Suprapubic skin (tissue), 4 donors: ENCODE data around the gene CNTD1.

Source experiments
- EP300 ChIP-seq: sonication (generic); formaldehyde crosslinking; IDR thresholded peaks from one replicate; pipeline ENCODE4 v1.6.1; 2017; ENCODE audit warnings: antibody characterized with exemption
- POLR2A ChIP-seq, 2 donors: fragments of 450-650 bp; IDR thresholded peaks; one replicate each; pipeline ENCODE4 v1.6.1; 2017; ENCODE audit warnings: antibody characterized with exemption in 2 of 2, mild to moderate bottlenecking in 2 of 2, moderate library complexity in 2 of 2
- POLR2AphosphoS5 ChIP-seq, 3 donors: sonication (generic); formaldehyde crosslinking; IDR thresholded peaks; one replicate each; pipeline ENCODE4 v1.6.1; 2017; ENCODE audit warnings: antibody characterized with exemption in 3 of 3
- TF ChIP-seq, protein P1 (sequence below), 2 donors: fragments of 200-600 bp in 1 of 2; fragments of 450-650 bp in 1 of 2; sonication (generic) in 1 of 2; IDR thresholded peaks; one replicate each; pipeline ENCODE4 v1.5.1; 2016 to 2019; ENCODE audit warnings: antibody characterized with exemption in 2 of 2, mild to moderate bottlenecking in 1 of 2, moderate library complexity in 1 of 2

DNA sequence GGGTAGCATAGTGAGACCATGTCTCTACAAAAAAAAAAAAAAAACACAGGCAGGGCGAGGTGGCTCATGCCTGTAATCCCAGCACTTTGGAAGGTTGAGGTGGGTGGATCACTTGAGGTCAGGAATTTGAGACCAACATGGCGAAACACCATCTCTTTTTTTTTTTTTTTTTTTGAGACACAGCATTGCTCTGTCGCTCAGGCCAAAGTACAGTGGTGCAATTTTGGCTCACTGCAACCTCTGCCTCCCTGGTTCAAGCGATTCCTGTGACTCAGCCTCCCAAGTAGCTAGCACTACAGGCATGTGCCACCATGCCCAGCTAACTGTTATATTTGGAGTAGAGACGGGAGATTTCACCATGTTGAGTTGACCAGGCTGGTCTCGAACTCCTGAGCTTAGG is 32.5 kb upstream of the CNTD1 start:
- TF ChIP-seq POLR2A (IDR thresholded peaks at IDR 0.05) (no peak), POLR2AphosphoS5 (IDR thresholded peaks at IDR 0.05) (no peak), EP300 (no peak)
- TF ChIP-seq, protein P1, sequence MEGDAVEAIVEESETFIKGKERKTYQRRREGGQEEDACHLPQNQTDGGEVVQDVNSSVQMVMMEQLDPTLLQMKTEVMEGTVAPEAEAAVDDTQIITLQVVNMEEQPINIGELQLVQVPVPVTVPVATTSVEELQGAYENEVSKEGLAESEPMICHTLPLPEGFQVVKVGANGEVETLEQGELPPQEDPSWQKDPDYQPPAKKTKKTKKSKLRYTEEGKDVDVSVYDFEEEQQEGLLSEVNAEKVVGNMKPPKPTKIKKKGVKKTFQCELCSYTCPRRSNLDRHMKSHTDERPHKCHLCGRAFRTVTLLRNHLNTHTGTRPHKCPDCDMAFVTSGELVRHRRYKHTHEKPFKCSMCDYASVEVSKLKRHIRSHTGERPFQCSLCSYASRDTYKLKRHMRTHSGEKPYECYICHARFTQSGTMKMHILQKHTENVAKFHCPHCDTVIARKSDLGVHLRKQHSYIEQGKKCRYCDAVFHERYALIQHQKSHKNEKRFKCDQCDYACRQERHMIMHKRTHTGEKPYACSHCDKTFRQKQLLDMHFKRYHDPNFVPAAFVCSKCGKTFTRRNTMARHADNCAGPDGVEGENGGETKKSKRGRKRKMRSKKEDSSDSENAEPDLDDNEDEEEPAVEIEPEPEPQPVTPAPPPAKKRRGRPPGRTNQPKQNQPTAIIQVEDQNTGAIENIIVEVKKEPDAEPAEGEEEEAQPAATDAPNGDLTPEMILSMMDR (IDR thresholded peaks at IDR 0.05) = no peak
